GM12878 (cell line): ENCODE data around the gene LRRIQ4. TPM values are rescaled to one million over a fixed set of nuclear protein-coding genes. Genes with fewer than 3 reads are reported as not detected.
A peak's percentile ranks its signal among the peaks of the same experiment; 100 is the strongest.

Experiments
- BACH1 ChIP-seq: fragments of 450-650 bp; IDR thresholded peaks from 2 replicates; pipeline ENCODE4 v1.6.1; 2017; ENCODE audit warnings: mild to moderate bottlenecking, borderline replicate concordance
- CBX5 ChIP-seq: sonication (generic); IDR thresholded peaks from 2 replicates; pipeline ENCODE4 v1.6.1; 2016; ENCODE audit warnings: low read depth, moderate library complexity, mild to moderate bottlenecking, inconsistent platforms
- CEBPB ChIP-seq, 2 experiments: fragments of 150-350 bp in 1 of 2; IDR thresholded peaks; 2 replicates each; pipeline ENCODE4 v1.6.1; 2012 to 2014; ENCODE audit warnings: low read depth in 2 of 2, low read length in 2 of 2, borderline replicate concordance in 1 of 2, inconsistent platforms in 1 of 2
- EP300 ChIP-seq, 2 experiments: fragments of 150-350 bp in 1 of 2; IDR thresholded peaks; 2 replicates each; pipeline ENCODE4 v1.6.1; 2011 to 2012; ENCODE audit warnings: low read depth in 2 of 2, low read length in 2 of 2, borderline replicate concordance in 1 of 2, improper control_type of control experiment in 1 of 2, inconsistent platforms in 1 of 2; ENCODE audit not compliant: control insufficient read depth in 1 of 2
- FOXK2 ChIP-seq: fragments of 450-650 bp; IDR thresholded peaks from 2 replicates; pipeline ENCODE4 v1.6.1; 2017; ENCODE audit warnings: mild to moderate bottlenecking, moderate library complexity
- JUND ChIP-seq: IDR thresholded peaks from 2 replicates; pipeline ENCODE4 v1.6.1; 2012; ENCODE audit warnings: low read depth, mild to moderate bottlenecking, low read length, improper control_type of control experiment, moderate library complexity
- MEF2A ChIP-seq: IDR thresholded peaks from 2 replicates; pipeline ENCODE4 v1.6.1; 2011; ENCODE audit warnings: low read depth, mild to moderate bottlenecking, low read length, moderate library complexity; ENCODE audit not compliant: insufficient read depth
- NFXL1 ChIP-seq: fragments of 450-650 bp; IDR thresholded peaks from 2 replicates; pipeline ENCODE4 v1.6.1; 2017; ENCODE audit warnings: antibody characterized with exemption, mild to moderate bottlenecking, borderline replicate concordance
- PBX3 ChIP-seq: IDR thresholded peaks from 2 replicates; pipeline ENCODE4 v1.6.1; 2011; ENCODE audit warnings: mild to moderate bottlenecking, low read depth, low read length, moderate library complexity; ENCODE audit not compliant: insufficient replicate concordance
- PKNOX1 ChIP-seq: fragments of 450-650 bp; IDR thresholded peaks from 2 replicates; pipeline ENCODE4 v1.6.1; 2016; ENCODE audit warnings: mild to moderate bottlenecking
- POLR2A ChIP-seq: IDR thresholded peaks from 2 replicates; pipeline ENCODE4 v1.6.1; 2011; ENCODE audit warnings: low read depth, mild to moderate bottlenecking, low read length
- RELA ChIP-seq: fragments of 450-650 bp; IDR thresholded peaks from 2 replicates; pipeline ENCODE4 v1.8.0; 2014; ENCODE audit warnings: borderline replicate concordance; ENCODE audit not compliant: partially characterized antibody
- RUNX3 ChIP-seq: IDR thresholded peaks from 2 replicates; pipeline ENCODE4 v1.6.1; 2012; ENCODE audit warnings: low read length, inconsistent platforms
- SRF ChIP-seq, 2 experiments: IDR thresholded peaks; 2 replicates each; pipeline ENCODE4 v1.6.1; 2011; ENCODE audit warnings: low read depth in 2 of 2, low read length in 2 of 2, mild to moderate bottlenecking in 1 of 2, moderate library complexity in 1 of 2
- TBL1XR1 ChIP-seq: IDR thresholded peaks from 2 replicates; pipeline ENCODE4 v1.6.1; 2012; ENCODE audit warnings: low read depth, low read length, improper control_type of control experiment
- TCF7 ChIP-seq: IDR thresholded peaks from 2 replicates; pipeline ENCODE4 v1.6.1; 2014; ENCODE audit warnings: antibody characterized with exemption, borderline replicate concordance
- WRNIP1 ChIP-seq: IDR thresholded peaks from 2 replicates; pipeline ENCODE4 v1.6.1; 2011; ENCODE audit warnings: low read depth, low read length, improper control_type of control experiment, borderline replicate concordance
- polyA plus RNA-seq, 11 experiments: library from polyadenylated mRNA; depleted of rRNA in 4 of 11; unstranded in 6 of 11; stranded (reverse) in 5 of 11; fragments of >200 nt; fragmentation: Nextera tagmentation in 4 of 11; fragmentation: Illumina TruSeq in 1 of 11; extraction: Ambion mirVana in 4 of 11; extraction: Trizol in 1 of 11; gene quantifications; 1 replicate in 1 of 11; 2 replicates in 10 of 11; pipeline versions ENCODE4 v1.2.1 to v1.2.3, GENCODE V29; 2011 to 2016; ENCODE audit warnings: inconsistent platforms in 2 of 11, missing spikeins in 2 of 11, low read depth in 1 of 11
- total RNA-seq, 4 experiments: library from RNA; depleted of rRNA in 3 of 4; stranded (reverse); fragments of >200 nt in 3 of 4; fragmentation: Illumina TruSeq in 1 of 4; extraction: Trizol in 1 of 4; gene quantifications; 2 replicates each; pipeline versions ENCODE4 v1.2.1 to v1.2.3, GENCODE V29; 2013 to 2021
- TF ChIP-seq, protein P1 (sequence below): IDR thresholded peaks from 2 replicates; pipeline ENCODE4 v1.6.1; 2012; ENCODE audit warnings: low read depth, low read length, improper control_type of control experiment
- TF ChIP-seq, protein P2 (sequence below): fragments of 450-650 bp; IDR thresholded peaks from 2 replicates; pipeline ENCODE4 v1.6.1; 2017; ENCODE audit warnings: mild to moderate bottlenecking, moderate library complexity
- TF ChIP-seq, protein P3 (sequence below): IDR thresholded peaks from 2 replicates; pipeline ENCODE4 v1.6.1; 2012; ENCODE audit warnings: low read length, inconsistent platforms

LRRIQ4 gene
- total and polyA plus RNA-seq, 10 of the 15 experiments (the other 5 are each of a cell fraction or from before 2014, with no cell fraction given) = 0.06 to 0.21 (median 0.14) TPM; not detected in 3

DNA sequence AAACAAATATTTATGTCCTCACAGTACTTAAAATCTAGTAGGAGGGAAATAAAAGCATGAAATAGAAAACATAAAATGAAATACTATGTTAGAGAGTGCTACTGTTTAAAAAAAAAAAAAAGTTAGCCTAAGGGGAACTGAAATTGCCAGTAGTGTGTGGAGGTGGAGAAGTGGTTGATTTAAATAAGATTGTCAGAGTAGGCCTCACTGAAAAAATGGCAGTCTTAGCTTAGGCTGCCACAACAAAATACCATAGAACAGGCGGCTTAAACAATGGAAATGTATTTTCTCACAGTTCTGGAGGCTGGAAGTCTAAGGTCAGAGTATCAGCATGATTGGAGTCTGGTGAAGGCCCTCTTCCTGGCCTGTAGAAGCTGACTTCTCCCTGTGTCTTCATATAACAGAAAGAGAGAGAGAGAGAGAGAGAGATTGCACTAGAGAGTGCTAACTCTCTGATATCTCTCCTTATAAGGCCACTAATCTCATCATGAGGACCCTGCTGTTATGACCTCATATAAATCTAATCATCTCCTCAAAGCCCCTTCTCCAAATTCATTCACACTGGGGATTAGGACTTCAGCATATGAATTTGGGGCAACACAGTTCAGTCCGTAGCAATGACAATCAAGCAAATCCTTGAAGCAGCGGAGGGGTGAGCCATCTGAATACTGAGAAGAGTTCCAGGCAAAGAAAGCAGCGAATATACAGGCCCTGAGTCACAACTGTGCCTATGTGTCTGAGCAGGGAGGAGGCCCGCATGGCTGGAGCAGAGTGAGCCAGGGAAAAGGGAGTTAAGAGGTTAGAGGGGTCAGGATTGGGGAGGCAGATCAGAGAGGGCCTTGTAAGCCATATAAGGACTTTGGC, 23.6 kb downstream of the LRRIQ4 start (continued):
- TF ChIP-seq, protein P1, sequence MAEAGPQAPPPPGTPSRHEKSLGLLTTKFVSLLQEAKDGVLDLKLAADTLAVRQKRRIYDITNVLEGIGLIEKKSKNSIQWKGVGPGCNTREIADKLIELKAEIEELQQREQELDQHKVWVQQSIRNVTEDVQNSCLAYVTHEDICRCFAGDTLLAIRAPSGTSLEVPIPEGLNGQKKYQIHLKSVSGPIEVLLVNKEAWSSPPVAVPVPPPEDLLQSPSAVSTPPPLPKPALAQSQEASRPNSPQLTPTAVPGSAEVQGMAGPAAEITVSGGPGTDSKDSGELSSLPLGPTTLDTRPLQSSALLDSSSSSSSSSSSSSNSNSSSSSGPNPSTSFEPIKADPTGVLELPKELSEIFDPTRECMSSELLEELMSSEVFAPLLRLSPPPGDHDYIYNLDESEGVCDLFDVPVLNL = no peak
- TF ChIP-seq RELA (no peak), TBL1XR1 (no peak), WRNIP1 (no peak), NFXL1 (no peak), BACH1 (no peak), FOXK2 (no peak), TCF7 (no peak), PKNOX1 (no peak), CBX5 (0 out of 2 replicates have a peak, but pooled peaks have one; percentile 64), SRF (IDR thresholded peaks at IDR 0.05; ENCODE audit: low read depth in 2 of 2, low read length in 2 of 2) (peak in 1 of 2 experiments; percentile 55; a peak in 1 of 4 replicates), RUNX3 (peak; percentile 61), CEBPB (IDR thresholded peaks at IDR 0.05; ENCODE audit: borderline replicate concordance in 1 of 2, low read depth in 2 of 2, low read length in 2 of 2) (no peak), MEF2A (no peak), PBX3 (no peak), JUND (no peak), EP300 (IDR thresholded peaks at IDR 0.05; ENCODE audit: borderline replicate concordance in 1 of 2, control insufficient read depth in 1 of 2, low read depth in 2 of 2, low read length in 2 of 2) (0 out of 4 replicates have a peak, but pooled peaks of 1 of the 2 experiments have one; percentile 44), POLR2A (no peak)
- TF ChIP-seq, protein P2, sequence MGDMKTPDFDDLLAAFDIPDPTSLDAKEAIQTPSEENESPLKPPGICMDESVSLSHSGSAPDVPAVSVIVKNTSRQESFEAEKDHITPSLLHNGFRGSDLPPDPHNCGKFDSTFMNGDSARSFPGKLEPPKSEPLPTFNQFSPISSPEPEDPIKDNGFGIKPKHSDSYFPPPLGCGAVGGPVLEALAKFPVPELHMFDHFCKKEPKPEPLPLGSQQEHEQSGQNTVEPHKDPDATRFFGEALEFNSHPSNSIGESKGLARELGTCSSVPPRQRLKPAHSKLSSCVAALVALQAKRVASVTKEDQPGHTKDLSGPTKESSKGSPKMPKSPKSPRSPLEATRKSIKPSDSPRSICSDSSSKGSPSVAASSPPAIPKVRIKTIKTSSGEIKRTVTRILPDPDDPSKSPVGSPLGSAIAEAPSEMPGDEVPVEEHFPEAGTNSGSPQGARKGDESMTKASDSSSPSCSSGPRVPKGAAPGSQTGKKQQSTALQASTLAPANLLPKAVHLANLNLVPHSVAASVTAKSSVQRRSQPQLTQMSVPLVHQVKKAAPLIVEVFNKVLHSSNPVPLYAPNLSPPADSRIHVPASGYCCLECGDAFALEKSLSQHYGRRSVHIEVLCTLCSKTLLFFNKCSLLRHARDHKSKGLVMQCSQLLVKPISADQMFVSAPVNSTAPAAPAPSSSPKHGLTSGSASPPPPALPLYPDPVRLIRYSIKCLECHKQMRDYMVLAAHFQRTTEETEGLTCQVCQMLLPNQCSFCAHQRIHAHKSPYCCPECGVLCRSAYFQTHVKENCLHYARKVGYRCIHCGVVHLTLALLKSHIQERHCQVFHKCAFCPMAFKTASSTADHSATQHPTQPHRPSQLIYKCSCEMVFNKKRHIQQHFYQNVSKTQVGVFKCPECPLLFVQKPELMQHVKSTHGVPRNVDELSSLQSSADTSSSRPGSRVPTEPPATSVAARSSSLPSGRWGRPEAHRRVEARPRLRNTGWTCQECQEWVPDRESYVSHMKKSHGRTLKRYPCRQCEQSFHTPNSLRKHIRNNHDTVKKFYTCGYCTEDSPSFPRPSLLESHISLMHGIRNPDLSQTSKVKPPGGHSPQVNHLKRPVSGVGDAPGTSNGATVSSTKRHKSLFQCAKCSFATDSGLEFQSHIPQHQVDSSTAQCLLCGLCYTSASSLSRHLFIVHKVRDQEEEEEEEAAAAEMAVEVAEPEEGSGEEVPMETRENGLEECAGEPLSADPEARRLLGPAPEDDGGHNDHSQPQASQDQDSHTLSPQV = no peak
- TF ChIP-seq, protein P3, sequence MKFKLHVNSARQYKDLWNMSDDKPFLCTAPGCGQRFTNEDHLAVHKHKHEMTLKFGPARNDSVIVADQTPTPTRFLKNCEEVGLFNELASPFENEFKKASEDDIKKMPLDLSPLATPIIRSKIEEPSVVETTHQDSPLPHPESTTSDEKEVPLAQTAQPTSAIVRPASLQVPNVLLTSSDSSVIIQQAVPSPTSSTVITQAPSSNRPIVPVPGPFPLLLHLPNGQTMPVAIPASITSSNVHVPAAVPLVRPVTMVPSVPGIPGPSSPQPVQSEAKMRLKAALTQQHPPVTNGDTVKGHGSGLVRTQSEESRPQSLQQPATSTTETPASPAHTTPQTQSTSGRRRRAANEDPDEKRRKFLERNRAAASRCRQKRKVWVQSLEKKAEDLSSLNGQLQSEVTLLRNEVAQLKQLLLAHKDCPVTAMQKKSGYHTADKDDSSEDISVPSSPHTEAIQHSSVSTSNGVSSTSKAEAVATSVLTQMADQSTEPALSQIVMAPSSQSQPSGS = peak; percentile 39; the same call in 1 of the 2 replicates
